Ishikawa (cell line): ENCODE results near the gene FAM184A.

Experiments
- CEBPB ChIP-seq: IDR thresholded peaks from 2 replicates; pipeline ENCODE4 v1.6.1; 2012
- CREB1 ChIP-seq: IDR thresholded peaks from 2 replicates; pipeline ENCODE4 v1.6.1; 2012; ENCODE audit warnings: low read depth
- EGR1 ChIP-seq: IDR thresholded peaks from 2 replicates; pipeline ENCODE4 v1.6.1; 2012
- EP300 ChIP-seq: IDR thresholded peaks from 2 replicates; pipeline ENCODE4 v1.6.1; 2012; ENCODE audit warnings: borderline replicate concordance
- FOXM1 ChIP-seq: IDR thresholded peaks from 2 replicates; pipeline ENCODE4 v1.6.1; 2012; ENCODE audit warnings: low read depth, borderline replicate concordance
- MAX ChIP-seq: IDR thresholded peaks from 2 replicates; pipeline ENCODE4 v1.6.1; 2012
- NFIC ChIP-seq: IDR thresholded peaks from 2 replicates; pipeline ENCODE4 v1.6.1; 2012
- RAD21 ChIP-seq: IDR thresholded peaks from 2 replicates; pipeline ENCODE4 v1.6.1; 2012; ENCODE audit warnings: low read depth
- TAF1 ChIP-seq: IDR thresholded peaks from 2 replicates; pipeline ENCODE4 v1.6.1; 2012; ENCODE audit warnings: low read depth, mild to moderate bottlenecking
- TCF12 ChIP-seq: IDR thresholded peaks from 2 replicates; pipeline ENCODE4 v1.6.1; 2012; ENCODE audit warnings: low read depth
- TEAD4 ChIP-seq: IDR thresholded peaks from 2 replicates; pipeline ENCODE4 v1.6.1; 2012
- USF1 ChIP-seq: IDR thresholded peaks from 2 replicates; pipeline ENCODE4 v1.6.1; 2012
- YY1 ChIP-seq: IDR thresholded peaks from 2 replicates; pipeline ENCODE4 v1.6.1; 2012; ENCODE audit warnings: low read depth
- ZBTB7A ChIP-seq: IDR thresholded peaks from 2 replicates; pipeline ENCODE4 v1.6.1; 2012; ENCODE audit warnings: low read depth
- TF ChIP-seq, protein P1 (sequence below): IDR thresholded peaks from 2 replicates; pipeline ENCODE4 v1.6.1; 2012; ENCODE audit warnings: low read depth, mild to moderate bottlenecking

Gene FAM184A

DNA sequence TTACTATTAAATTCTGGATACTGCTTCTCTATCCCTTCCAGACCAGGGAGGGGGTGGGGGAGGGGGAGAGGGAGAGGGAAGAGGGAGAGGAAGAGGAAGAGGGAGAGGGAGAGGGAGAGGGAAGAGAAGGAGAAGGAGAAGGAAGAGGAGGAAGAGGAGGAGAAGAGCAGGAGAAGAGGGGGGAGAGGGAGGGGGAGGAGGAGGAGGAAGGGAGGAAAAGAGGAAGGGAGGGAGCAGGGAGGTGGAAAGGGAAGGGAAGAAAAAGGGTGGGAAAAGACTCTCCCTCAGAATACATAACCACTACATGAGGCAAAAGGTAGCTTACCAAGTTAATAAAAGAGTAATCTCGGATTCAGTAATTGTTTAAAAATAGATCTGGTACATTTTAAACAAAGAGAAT, 46.0 kb downstream of the FAM184A start:
- TF ChIP-seq FOXM1 = no peak
- no peak for TF ChIP-seq TAF1
- TF ChIP-seq ZBTB7A = no peak
- no peak for TF ChIP-seq TCF12
- TF ChIP-seq MAX = no peak
- TF ChIP-seq CEBPB = no peak
- no peak for TF ChIP-seq NFIC
- no peak for TF ChIP-seq TEAD4
- TF ChIP-seq EP300 = no peak
- no peak for TF ChIP-seq EGR1
- no peak for TF ChIP-seq YY1
- TF ChIP-seq, protein P1, sequence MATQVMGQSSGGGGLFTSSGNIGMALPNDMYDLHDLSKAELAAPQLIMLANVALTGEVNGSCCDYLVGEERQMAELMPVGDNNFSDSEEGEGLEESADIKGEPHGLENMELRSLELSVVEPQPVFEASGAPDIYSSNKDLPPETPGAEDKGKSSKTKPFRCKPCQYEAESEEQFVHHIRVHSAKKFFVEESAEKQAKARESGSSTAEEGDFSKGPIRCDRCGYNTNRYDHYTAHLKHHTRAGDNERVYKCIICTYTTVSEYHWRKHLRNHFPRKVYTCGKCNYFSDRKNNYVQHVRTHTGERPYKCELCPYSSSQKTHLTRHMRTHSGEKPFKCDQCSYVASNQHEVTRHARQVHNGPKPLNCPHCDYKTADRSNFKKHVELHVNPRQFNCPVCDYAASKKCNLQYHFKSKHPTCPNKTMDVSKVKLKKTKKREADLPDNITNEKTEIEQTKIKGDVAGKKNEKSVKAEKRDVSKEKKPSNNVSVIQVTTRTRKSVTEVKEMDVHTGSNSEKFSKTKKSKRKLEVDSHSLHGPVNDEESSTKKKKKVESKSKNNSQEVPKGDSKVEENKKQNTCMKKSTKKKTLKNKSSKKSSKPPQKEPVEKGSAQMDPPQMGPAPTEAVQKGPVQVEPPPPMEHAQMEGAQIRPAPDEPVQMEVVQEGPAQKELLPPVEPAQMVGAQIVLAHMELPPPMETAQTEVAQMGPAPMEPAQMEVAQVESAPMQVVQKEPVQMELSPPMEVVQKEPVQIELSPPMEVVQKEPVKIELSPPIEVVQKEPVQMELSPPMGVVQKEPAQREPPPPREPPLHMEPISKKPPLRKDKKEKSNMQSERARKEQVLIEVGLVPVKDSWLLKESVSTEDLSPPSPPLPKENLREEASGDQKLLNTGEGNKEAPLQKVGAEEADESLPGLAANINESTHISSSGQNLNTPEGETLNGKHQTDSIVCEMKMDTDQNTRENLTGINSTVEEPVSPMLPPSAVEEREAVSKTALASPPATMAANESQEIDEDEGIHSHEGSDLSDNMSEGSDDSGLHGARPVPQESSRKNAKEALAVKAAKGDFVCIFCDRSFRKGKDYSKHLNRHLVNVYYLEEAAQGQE = no peak
- TF ChIP-seq CREB1 = no peak
- TF ChIP-seq RAD21 = no peak

DNA sequence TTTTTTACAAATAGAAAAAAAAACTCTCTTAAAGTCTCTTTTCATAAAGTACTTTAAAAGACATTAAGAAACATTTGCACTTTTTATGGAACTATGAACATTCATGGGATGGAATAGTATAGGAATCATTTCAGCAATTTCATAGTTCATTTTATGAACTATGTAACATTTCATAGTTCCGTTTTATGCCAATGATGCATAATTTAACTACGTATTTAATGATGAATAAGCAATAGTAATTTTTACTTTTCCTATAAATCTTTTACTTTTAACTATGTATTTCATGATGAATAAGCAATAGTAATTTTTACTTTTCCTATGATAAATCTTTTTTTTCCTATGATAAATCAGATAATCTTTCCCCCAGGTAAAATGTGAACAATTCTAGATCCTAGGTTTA, 47.7 kb downstream of the FAM184A start:
- TF ChIP-seq TAF1 (no peak), YY1 (no peak), EGR1 (no peak), NFIC (no peak), CEBPB (no peak), MAX (no peak), RAD21 (no peak), TCF12 (no peak), TEAD4 (no peak), EP300 (no peak), FOXM1 (no peak), CREB1 (no peak), USF1 (no peak), ZBTB7A (no peak)
- TF ChIP-seq, protein P1 = no peak

DNA sequence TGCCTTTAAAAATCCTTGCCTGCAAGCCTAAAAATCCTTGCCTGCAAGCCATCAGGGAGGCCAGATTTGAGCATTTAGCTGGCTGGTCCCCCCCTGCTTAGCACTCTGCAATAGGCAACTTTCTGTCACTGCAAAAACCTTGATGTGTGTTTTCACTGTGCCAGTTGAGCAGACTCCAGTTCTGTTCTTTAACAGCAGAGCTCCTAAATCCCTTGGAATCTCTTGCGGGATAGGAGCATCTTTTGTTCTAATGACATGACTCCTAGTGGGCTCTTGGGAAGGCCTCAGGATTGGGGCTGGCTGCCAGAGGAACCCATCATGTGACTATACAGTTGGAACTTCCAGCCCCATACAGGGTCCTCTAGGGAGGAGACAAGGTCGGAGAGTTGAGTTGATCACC, 50.4 kb downstream of the FAM184A start:
- TF ChIP-seq YY1 (no peak), EP300 (no peak), NFIC (no peak), ZBTB7A (no peak), CREB1 (no peak), FOXM1 (no peak), EGR1 (no peak), CEBPB (no peak), TEAD4 (no peak), TCF12 (no peak)

GRCh38 chr6:119027465-119027864, 51.0 kb downstream of the FAM184A start:
- TF ChIP-seq TEAD4 (no peak), EGR1 (no peak), ZBTB7A (no peak), CREB1 (no peak), CEBPB (no peak), FOXM1 (no peak), TCF12 (no peak)

DNA sequence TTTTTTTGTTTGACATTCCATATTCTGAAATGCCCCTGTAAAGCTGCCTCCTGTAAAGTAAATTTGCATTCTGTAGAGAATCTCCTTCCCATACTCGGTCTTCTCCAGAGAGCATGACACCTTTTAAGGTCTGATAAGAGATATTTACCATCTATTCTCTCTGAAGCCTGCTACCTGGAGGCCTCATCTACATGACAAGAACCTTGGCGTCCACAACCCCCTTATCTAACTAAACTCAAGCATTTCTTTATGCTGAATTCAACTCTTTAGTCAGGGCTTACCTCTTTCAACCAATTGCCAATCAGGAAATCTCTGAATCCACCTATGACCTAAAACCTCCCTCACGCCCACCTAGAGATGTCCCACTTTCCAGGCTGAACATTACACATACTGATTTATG, 51.6 kb downstream of the FAM184A start:
- TF ChIP-seq TAF1 (no peak), EGR1 (no peak), CREB1 (no peak), RAD21 (no peak), YY1 (no peak), NFIC (no peak), ZBTB7A (no peak), EP300 (no peak), USF1 (no peak), TCF12 (no peak)
- TF ChIP-seq, protein P1 = no peak
